Measurements from ENCODE around the gene MAGEE1.

Gene MAGEE1

DNA sequence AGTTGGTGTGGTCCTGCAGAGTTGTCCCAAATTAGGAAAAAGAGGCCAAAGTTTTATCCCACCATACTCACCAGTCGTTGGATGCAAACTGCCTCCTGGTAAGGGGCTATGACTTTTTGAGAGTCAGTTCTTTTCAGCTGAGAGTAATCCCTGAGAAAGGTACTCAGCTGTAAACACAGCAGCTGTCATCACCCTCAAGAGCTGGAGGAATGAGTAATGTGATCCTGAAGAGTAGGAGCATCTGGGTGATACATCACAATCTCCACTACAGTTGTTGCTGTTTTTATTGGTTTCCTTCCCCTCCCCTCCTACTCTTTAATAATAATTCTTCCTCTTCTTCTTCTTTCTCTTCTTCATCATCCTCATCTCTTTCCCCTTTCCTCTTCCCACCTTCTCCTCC, 5.7 kb downstream of the MAGEE1 start:
- WGBS (ENCODE audit: extremely low coverage, insufficient coverage, low lambda C conversion rate) = no CpG with 5 or more reads among the region's 1 CpG
- Histone ChIP-seq H3K4me3 (ENCODE audit: low read length) (no peak overlapping the region), H3K27me3 (ENCODE audit: insufficient read depth, low read length, poor library complexity) (no peaks in the 10 kb centered on the region), H3K56ac (ENCODE audit: low read length) (no peak overlapping the region), H2AK5ac (ENCODE audit: low read length) (no peak overlapping the region), H4K5ac (ENCODE audit: low read length) (no peak overlapping the region), H3K4ac (ENCODE audit: low read depth, low read length) (no peak overlapping the region), H3K36me3 (ENCODE audit: control insufficient read depth, insufficient read depth, low read length) (no peaks in the 10 kb centered on the region), H3K9ac (ENCODE audit: low read length) (no peak overlapping the region), H3K23ac (ENCODE audit: low read length) (no peak overlapping the region), H2BK120ac (ENCODE audit: low read depth, low read length) (no peak overlapping the region), H3K79me2 (ENCODE audit: control insufficient read depth, insufficient read depth, low read length) (no peaks in the 10 kb centered on the region), H3K27ac (ENCODE audit: low read depth, low read length) (no peak overlapping the region), H4K8ac (ENCODE audit: low read depth, low read length) (no peak overlapping the region), H3K18ac (ENCODE audit: low read length) (no peak overlapping the region), H3K79me1 (ENCODE audit: low read length) (no peaks in the 10 kb centered on the region), H2BK15ac (replicated peaks; ENCODE audit: low read depth) (no peak overlapping the region), H2BK5ac (ENCODE audit: low read length) (no peak overlapping the region), H3K4me1 (ENCODE audit: control insufficient read depth, low read depth, low read length) (no peaks in the 10 kb centered on the region), H3K4me2 (ENCODE audit: low read length) (no peak overlapping the region)
- no peak for DNase-seq

DNA sequence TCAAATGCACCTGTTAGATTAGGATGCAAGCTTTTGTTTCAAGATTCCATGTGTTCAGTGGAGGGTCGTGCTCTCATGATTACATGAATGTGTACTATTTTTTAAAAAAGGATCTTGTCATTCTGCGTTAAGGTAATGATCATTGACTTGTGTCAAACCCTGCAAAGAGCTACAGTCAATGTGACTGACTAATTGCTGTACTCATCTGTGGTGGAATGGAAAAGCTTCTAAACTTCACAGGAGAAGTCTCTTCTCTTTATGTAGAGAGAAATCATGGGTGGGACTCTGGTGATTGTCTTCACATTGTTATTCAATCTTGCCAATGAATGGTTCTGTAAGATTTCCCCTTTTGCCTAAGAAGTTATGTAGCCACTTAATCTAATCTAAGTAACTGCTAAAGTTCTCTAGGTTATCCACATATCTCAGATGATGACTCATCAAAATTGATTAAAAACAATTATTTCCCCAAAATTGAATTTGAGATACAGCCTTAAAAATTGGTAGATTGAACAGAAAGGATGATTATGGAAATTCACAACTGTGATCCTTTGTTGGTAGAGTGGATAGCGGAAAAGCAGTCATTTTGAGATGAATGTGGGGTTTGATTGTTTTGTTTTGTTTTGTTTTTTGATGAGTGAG, 6.7 kb downstream of the MAGEE1 start:
- Histone ChIP-seq H3K4ac (ENCODE audit: low read depth, low read length) (no peak overlapping the region), H3K23ac (ENCODE audit: low read length) (no peak overlapping the region), H3K36me3 (ENCODE audit: control insufficient read depth, insufficient read depth, low read length) (no peaks in the 10 kb centered on the region), H3K27ac (ENCODE audit: low read depth, low read length) (no peak overlapping the region), H3K4me1 (ENCODE audit: control insufficient read depth, low read depth, low read length) (no peaks in the 10 kb centered on the region), H3K79me1 (ENCODE audit: low read length) (no peaks in the 10 kb centered on the region), H2BK15ac (replicated peaks; ENCODE audit: low read depth) (no peak overlapping the region), H3K79me2 (ENCODE audit: control insufficient read depth, insufficient read depth, low read length) (no peaks in the 10 kb centered on the region), H2BK120ac (ENCODE audit: low read depth, low read length) (no peak overlapping the region), H3K27me3 (ENCODE audit: insufficient read depth, low read length, poor library complexity) (no peaks in the 10 kb centered on the region), H3K18ac (ENCODE audit: low read length) (no peak overlapping the region), H3K4me3 (ENCODE audit: low read length) (no peak overlapping the region), H3K4me2 (ENCODE audit: low read length) (no peak overlapping the region), H2BK5ac (ENCODE audit: low read length) (no peak overlapping the region), H4K5ac (ENCODE audit: low read length) (no peak overlapping the region), H3K56ac (ENCODE audit: low read length) (no peak overlapping the region), H3K9ac (ENCODE audit: low read length) (no peak overlapping the region), H2AK5ac (ENCODE audit: low read length) (no peak overlapping the region), H4K8ac (ENCODE audit: low read depth, low read length) (no peak overlapping the region)
- no CpG with 5 or more reads among the region's 3 CpGs for WGBS (ENCODE audit: extremely low coverage, insufficient coverage, low lambda C conversion rate)
- DNase-seq = no peak

DNA sequence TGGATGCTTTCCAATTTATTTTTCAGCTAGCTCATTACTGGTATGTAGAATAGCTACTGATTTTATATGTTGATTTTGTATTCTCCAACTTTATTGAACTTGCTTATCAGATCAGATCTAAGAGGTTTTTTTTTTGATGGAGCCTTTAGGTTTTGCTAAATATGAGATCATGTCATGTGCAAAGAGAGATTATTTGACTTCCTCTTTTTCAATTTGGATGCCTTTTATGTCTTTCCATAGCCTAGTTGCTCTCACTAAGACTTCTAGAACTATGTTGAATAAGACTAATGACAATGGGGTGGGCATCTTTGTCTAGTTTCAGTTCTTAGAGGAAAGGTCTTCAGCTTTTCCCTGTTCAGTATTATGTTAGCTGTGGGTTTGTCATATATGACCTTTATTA, 11.7 kb downstream of the MAGEE1 start:
- no peak overlapping the region for H2BK120ac ChIP-seq (ENCODE audit: low read depth, low read length)
- no peaks in the 10 kb centered on the region for H3K79me1 ChIP-seq (ENCODE audit: low read length)
- H3K36me3 ChIP-seq (ENCODE audit: control insufficient read depth, insufficient read depth, low read length) = no peaks in the 10 kb centered on the region
- no peak overlapping the region for H2BK15ac ChIP-seq (replicated peaks; ENCODE audit: low read depth)
- H3K23ac ChIP-seq (ENCODE audit: low read length) = no peak overlapping the region
- H4K8ac ChIP-seq (ENCODE audit: low read depth, low read length) = no peak overlapping the region
- H3K56ac ChIP-seq (ENCODE audit: low read length) = no peak overlapping the region
- H2AK5ac ChIP-seq (ENCODE audit: low read length) = no peak overlapping the region
- H3K27ac ChIP-seq (ENCODE audit: low read depth, low read length) = no peak overlapping the region
- no peak overlapping the region for H3K4me3 ChIP-seq (ENCODE audit: low read length)
- H3K27me3 ChIP-seq (ENCODE audit: insufficient read depth, low read length, poor library complexity) = no peaks in the 10 kb centered on the region
- H3K4me2 ChIP-seq (ENCODE audit: low read length) = no peak overlapping the region
- H2BK5ac ChIP-seq (ENCODE audit: low read length) = no peak overlapping the region
- H4K5ac ChIP-seq (ENCODE audit: low read length) = no peak overlapping the region
- DNase-seq = no peak
- H3K79me2 ChIP-seq (ENCODE audit: control insufficient read depth, insufficient read depth, low read length) = no peaks in the 10 kb centered on the region
- no peaks in the 10 kb centered on the region for H3K4me1 ChIP-seq (ENCODE audit: control insufficient read depth, low read depth, low read length)
- H3K9ac ChIP-seq (ENCODE audit: low read length) = no peak overlapping the region
- H3K4ac ChIP-seq (ENCODE audit: low read depth, low read length) = no peak overlapping the region
- no peak overlapping the region for H3K18ac ChIP-seq (ENCODE audit: low read length)

DNA sequence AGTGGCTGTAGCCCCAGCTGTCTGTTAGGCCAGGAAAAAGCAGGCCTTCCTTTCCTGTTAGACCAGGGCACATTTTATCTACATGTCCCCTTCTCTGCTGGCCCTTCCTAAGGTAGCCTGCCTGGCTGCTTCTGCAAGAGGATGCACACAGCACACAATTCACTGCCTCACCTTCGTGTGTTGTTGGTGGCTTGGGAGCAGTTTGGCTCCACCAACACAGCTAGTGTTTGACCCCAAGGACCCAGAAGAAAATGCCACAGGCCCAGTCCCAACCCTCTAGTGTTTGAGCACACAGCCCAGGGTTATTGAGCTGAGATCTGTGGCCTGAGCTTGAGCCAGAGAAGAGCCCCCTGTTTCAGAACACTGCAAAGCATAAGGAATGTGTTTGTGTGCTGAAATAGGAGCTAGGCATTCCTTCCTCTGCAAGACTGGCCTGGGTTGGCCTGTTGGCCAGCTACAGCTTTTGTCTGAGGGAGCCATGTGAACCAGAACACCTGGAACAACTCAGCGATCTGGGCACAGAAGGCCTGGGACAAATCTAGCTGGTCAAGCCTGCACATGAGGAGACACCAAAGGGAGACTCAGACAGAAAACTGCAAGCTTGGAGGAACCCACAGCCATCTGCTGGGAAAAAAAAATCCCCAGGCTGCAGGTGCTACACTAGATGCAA, 26.4 kb downstream of the MAGEE1 start:
- Histone ChIP-seq H3K36me3 (ENCODE audit: control insufficient read depth, insufficient read depth, low read length) (no peaks in the 10 kb centered on the region), H3K79me1 (ENCODE audit: low read length) (no peaks in the 10 kb centered on the region), H3K79me2 (ENCODE audit: control insufficient read depth, insufficient read depth, low read length) (no peaks in the 10 kb centered on the region), H3K23ac (ENCODE audit: low read length) (no peak overlapping the region), H2BK120ac (ENCODE audit: low read depth, low read length) (no peak overlapping the region), H2BK15ac (replicated peaks; ENCODE audit: low read depth) (no peak overlapping the region), H2AK5ac (ENCODE audit: low read length) (no peak overlapping the region), H3K56ac (ENCODE audit: low read length) (no peak overlapping the region), H3K4me1 (ENCODE audit: control insufficient read depth, low read depth, low read length) (no peaks in the 10 kb centered on the region), H4K8ac (ENCODE audit: low read depth, low read length) (no peak overlapping the region), H3K18ac (ENCODE audit: low read length) (no peak overlapping the region), H4K5ac (ENCODE audit: low read length) (no peak overlapping the region), H3K4me3 (ENCODE audit: low read length) (no peak overlapping the region), H2BK5ac (ENCODE audit: low read length) (no peak overlapping the region), H3K27me3 (ENCODE audit: insufficient read depth, low read length, poor library complexity) (no peaks in the 10 kb centered on the region), H3K4me2 (ENCODE audit: low read length) (no peak overlapping the region), H3K9ac (ENCODE audit: low read length) (no peak overlapping the region), H3K4ac (ENCODE audit: low read depth, low read length) (no peak overlapping the region), H3K27ac (ENCODE audit: low read depth, low read length) (no peak overlapping the region)
- DNase-seq = peak; percentile 32
- no CpG with 5 or more reads among the region's 2 CpGs for WGBS (ENCODE audit: extremely low coverage, insufficient coverage, low lambda C conversion rate)

DNA sequence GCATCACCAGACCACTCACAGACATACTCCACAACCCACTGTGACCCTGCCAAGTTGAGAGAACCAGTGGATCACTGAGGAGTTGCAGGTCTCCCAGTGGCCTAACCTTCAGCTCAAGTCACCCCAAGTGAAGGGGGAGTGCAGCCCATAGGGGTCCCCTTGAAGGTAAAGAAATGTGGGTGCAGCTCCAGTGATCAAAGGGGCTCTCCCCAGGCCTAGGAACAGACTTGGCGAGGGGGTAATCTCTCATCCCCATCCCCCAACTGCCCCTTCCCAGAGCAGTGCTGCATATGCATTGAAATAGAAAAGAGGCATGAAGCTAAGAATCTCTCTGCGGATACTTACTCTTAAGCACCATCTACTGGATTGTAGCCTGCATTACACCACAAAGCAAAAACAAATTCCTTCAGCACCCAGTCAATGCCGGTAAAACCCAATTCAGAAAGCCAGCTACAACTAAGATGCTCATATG, 27.0 kb downstream of the MAGEE1 start:
- H2BK15ac ChIP-seq (replicated peaks; ENCODE audit: low read depth) = no peak overlapping the region
- no CpG with 5 or more reads among the region's 3 CpGs for WGBS (ENCODE audit: extremely low coverage, insufficient coverage, low lambda C conversion rate)

DNA sequence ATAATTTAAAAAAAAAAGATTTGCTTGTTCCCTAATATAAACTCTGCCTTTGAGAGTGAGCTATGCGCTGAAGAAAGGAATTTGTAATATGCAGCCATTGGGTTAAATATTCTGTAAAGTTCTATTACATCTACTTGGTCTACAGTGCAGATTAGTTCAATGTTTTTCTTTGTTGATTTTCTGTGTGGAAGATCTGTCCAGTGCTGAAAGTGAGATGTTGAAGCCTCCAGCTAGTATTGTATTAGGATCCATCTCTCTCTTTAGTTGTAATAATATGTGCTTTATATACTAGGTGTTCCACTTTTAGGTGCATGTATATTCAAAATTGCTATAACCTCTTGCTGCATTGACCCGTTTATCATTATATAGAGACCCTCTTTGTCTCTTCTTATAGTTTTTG, 49.8 kb downstream of the MAGEE1 start:
- Histone ChIP-seq H3K79me2 (ENCODE audit: control insufficient read depth, insufficient read depth, low read length) (no peaks in the 10 kb centered on the region), H3K27ac (ENCODE audit: low read depth, low read length) (no peak overlapping the region), H4K8ac (ENCODE audit: low read depth, low read length) (no peak overlapping the region), H3K79me1 (ENCODE audit: low read length) (no peaks in the 10 kb centered on the region), H2BK120ac (ENCODE audit: low read depth, low read length) (no peak overlapping the region), H3K4me1 (ENCODE audit: control insufficient read depth, low read depth, low read length) (no peaks in the 10 kb centered on the region), H3K18ac (ENCODE audit: low read length) (no peak overlapping the region), H3K36me3 (ENCODE audit: control insufficient read depth, insufficient read depth, low read length) (no peaks in the 10 kb centered on the region), H3K9ac (ENCODE audit: low read length) (no peak overlapping the region), H3K27me3 (ENCODE audit: insufficient read depth, low read length, poor library complexity) (no peaks in the 10 kb centered on the region), H2BK15ac (replicated peaks; ENCODE audit: low read depth) (no peak overlapping the region), H3K4me3 (ENCODE audit: low read length) (no peak overlapping the region), H4K5ac (ENCODE audit: low read length) (no peak overlapping the region), H3K23ac (ENCODE audit: low read length) (no peak overlapping the region), H2AK5ac (ENCODE audit: low read length) (no peak overlapping the region), H3K4ac (ENCODE audit: low read depth, low read length) (no peak overlapping the region), H3K4me2 (ENCODE audit: low read length) (no peak overlapping the region), H3K56ac (ENCODE audit: low read length) (no peak overlapping the region), H2BK5ac (ENCODE audit: low read length) (no peak overlapping the region)
- no CpG with 5 or more reads among the region's 2 CpGs for WGBS (ENCODE audit: extremely low coverage, insufficient coverage, low lambda C conversion rate)
- no peak for DNase-seq

More for the DNA sequence above, 27.0 kb downstream of the MAGEE1 start:
- Histone ChIP-seq H3K36me3 (ENCODE audit: control insufficient read depth, insufficient read depth, low read length) (no peaks in the 10 kb centered on the region), H3K4ac (ENCODE audit: low read depth, low read length) (no peak overlapping the region), H3K4me2 (ENCODE audit: low read length) (no peak overlapping the region), H2BK5ac (ENCODE audit: low read length) (no peak overlapping the region), H3K79me1 (ENCODE audit: low read length) (no peaks in the 10 kb centered on the region), H2AK5ac (ENCODE audit: low read length) (no peak overlapping the region), H3K27me3 (ENCODE audit: insufficient read depth, low read length, poor library complexity) (no peaks in the 10 kb centered on the region), H2BK120ac (ENCODE audit: low read depth, low read length) (no peak overlapping the region), H3K27ac (ENCODE audit: low read depth, low read length) (no peak overlapping the region), H4K5ac (ENCODE audit: low read length) (no peak overlapping the region), H3K4me1 (ENCODE audit: control insufficient read depth, low read depth, low read length) (no peaks in the 10 kb centered on the region), H3K18ac (ENCODE audit: low read length) (no peak overlapping the region), H3K23ac (ENCODE audit: low read length) (no peak overlapping the region), H4K8ac (ENCODE audit: low read depth, low read length) (no peak overlapping the region), H3K56ac (ENCODE audit: low read length) (no peak overlapping the region), H3K79me2 (ENCODE audit: control insufficient read depth, insufficient read depth, low read length) (no peaks in the 10 kb centered on the region), H3K4me3 (ENCODE audit: low read length) (no peak overlapping the region), H3K9ac (ENCODE audit: low read length) (no peak overlapping the region)
- DNase-seq = peak; percentile 69
